G401.6 (cell line): Measurements from ENCODE around the gene HCST.

Experiments used
- FAIRE-seq: peaks from 2 replicates; lab custom pipeline; 2012; peaks lifted over from hg19 to GRCh38; lab: Jason Lieb, UNC

The HCST gene

GRCh38 chr19:35901854-35902661, at the start of gene HCST:
TSS of gene HCST (plus strand) at chr19:35902529. CDS start at chr19:35902594, 65 bp downstream.
- peak; percentile 3 for FAIRE-seq

GRCh38 chr19:35853038-35853756, 49.1 kb upstream of the HCST start:
- no peak for FAIRE-seq

- no peak for FAIRE-seq
Measured at GRCh38 chr19:35856546-35857149, 45.7 kb upstream of the HCST start, which contains the start of gene KIRREL2. TSS of gene KIRREL2 (plus strand) at chr19:35856911. CDS start at chr19:35857120, 209 bp downstream.

GRCh38 chr19:35858311-35858710, 44.0 kb upstream of the HCST start:
- FAIRE-seq, result no peak

GRCh38 chr19:35859414-35859813, 42.9 kb upstream of the HCST start:
- no peak for FAIRE-seq

GRCh38 chr19:35860436-35860817, 41.9 kb upstream of the HCST start:
- FAIRE-seq, result no peak

GRCh38 chr19:35860818-35861639, 41.3 kb upstream of the HCST start:
- FAIRE-seq, result no peak

GRCh38 chr19:35861640-35862160, 40.6 kb upstream of the HCST start:
- no peak for FAIRE-seq

- FAIRE-seq, result no peak
Measured at GRCh38 chr19:35862528-35862927, 39.8 kb upstream of the HCST start.

GRCh38 chr19:35863018-35863417, 39.3 kb upstream of the HCST start:
- no peak for FAIRE-seq

GRCh38 chr19:35868172-35868822, 34.0 kb upstream of the HCST start, which contains the start of gene APLP1:
TSS of gene APLP1 (plus strand) at chr19:35868574. CDS start at chr19:35868637, 63 bp downstream.
- FAIRE-seq, result no peak

- no peak for FAIRE-seq
Measured at GRCh38 chr19:35868823-35869326, 33.5 kb upstream of the HCST start.

- FAIRE-seq, result peak; percentile 92
Measured at GRCh38 chr19:35869327-35870123, 32.8 kb upstream of the HCST start.

- peak; percentile 97 for FAIRE-seq
Measured at GRCh38 chr19:35870124-35870736, 32.1 kb upstream of the HCST start.

- no peak for FAIRE-seq
Measured at GRCh38 chr19:35870798-35871197, 31.5 kb upstream of the HCST start.

GRCh38 chr19:35871611-35872010, 30.7 kb upstream of the HCST start:
- FAIRE-seq, result no peak

- no peak for FAIRE-seq
Measured at GRCh38 chr19:35872180-35872579, 30.1 kb upstream of the HCST start.

- no peak for FAIRE-seq
Measured at GRCh38 chr19:35874392-35874930, 27.9 kb upstream of the HCST start.

GRCh38 chr19:35879068-35879467, 23.3 kb upstream of the HCST start:
- no peak for FAIRE-seq
